Glomerular visceral epithelial cell (primary cell): ENCODE measurements around the gene IRAG1.
"Not testable (repeated sequence)": the region's sequence is repeated elsewhere in the genome, so short reads cannot be mapped to it uniquely, and the experiment has no call there.

Experiments
- DNase-seq: peaks from one replicate; pipeline ENCODE4 v3.0.0-alpha.2; 2016; ENCODE audit errors: extremely low spot score

IRAG1 gene

GRCh38 chr11:10701982-10702381 lies 8.4 kb upstream of the IRAG1 start:
- DNase-seq = no peak

DNA sequence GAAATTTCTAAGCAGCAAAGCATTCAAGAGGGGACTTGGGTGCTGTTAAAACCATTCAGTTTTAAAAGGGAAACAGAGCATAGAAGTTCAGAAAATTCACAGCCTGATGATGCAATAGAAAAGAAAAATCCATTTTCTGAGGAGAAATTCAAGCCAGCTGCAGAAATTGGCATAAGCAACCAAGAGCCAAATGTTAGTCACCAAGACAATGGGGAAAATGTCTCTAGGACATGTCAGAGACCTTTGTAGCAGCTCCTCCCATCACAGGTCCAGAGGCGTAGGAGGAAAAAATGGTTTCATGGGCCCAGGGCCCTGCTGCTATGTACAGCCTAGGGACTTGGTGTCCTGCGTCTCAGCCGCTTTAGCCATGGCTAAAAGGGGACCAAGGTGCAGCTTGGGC lies 5.5 kb upstream of the IRAG1 start:
- no peak for DNase-seq

- DNase-seq = no peak
Measured at GRCh38 chr11:10697323-10697620, 3.7 kb upstream of the IRAG1 start.

- DNase-seq = no peak
Measured at GRCh38 chr11:10696468-10697322, 3.1 kb upstream of the IRAG1 start.

DNA sequence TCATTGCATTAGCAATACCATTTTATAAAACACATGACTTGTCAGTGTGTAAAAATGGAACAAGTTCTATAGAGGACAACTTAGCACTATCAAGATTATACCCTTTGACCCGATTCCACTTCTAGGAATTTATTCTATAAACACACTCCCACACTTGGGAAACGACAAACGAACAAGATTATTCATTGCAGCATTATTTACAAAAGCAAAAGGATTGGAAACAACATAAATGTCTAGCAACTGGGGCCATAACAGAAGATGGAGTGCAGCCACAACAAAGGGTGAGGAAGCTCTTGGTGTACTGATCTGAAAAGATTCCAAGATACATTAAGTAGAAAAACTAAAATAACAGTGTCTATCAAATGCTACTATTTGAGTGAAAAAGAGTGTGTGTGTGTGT lies 2.3 kb upstream of the IRAG1 start:
- no peak for DNase-seq

GRCh38 chr11:10694486-10695239 lies 1.1 kb upstream of the IRAG1 start:
- DNase-seq = no peak

DNA sequence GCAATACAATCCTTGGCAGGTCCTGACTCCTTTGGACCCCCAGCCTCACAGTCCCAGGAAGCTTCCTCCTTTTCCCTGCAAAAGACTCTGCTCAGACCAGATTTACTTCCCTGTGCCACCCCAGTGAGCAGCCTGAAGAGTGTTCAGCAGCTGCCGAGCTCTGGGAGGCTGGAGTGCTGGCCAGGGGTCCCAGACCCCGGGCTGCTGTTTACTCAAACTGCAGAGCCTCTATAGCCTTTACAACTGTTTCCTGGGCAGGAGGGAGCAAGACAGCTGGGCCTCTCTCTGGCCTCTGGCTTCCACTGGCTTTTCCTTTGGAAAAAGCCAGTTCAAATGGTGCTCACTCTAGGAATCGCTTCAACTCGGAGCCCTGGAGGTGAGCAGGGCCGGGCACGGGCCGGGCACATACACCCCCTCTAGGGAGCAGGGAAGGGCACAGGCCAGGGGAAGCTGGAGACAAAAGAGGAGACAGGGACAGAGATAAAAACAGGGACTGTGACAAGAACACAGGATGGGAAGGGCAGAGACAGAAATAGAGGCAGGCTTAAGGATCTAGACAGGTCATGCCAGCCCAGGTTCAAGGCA lies 932 bp downstream of the IRAG1 start:
- DNase-seq = no peak

DNA sequence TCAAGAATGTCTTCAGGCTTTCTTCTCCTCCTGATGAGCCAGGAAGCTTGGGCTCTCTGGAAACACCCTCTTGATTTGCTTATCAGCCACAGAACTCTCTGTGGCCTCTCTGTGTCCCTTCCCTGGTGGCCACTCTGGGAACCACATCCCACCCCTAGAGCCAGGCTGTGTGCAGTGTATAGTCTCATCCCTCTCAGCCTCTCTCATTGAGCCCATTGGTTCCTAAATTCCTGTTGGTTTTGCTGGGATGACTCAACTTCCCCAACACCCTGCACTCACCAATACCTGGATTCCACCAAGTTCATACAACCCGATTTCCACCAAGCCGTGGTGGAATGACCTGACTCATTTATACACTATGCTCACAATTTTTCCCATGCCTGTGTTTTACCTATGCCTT lies 5.2 kb downstream of the IRAG1 start:
- peak; percentile 17 for DNase-seq

DNA sequence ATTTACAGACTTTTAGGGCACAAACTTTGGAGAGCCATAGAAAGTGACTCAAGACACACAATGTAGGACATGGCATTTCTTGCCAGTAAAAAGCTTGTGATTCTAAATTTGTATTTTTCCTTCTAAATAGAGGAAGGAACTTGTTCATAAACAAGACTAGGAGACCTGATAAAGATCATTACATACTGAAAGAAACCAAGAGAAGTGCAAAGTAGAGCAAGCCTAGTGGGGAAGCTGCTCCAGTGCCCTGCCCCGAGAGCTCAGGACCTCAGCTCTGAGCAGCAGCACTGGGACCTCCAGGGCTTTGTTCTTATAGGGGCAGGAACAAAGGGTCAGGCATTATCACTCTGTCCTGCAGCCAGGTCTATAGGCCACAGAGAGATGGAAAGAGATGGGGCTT lies 7.2 kb downstream of the IRAG1 start:
- no peak for DNase-seq

- DNase-seq = no peak
Measured at GRCh38 chr11:10683429-10683828, 10.1 kb downstream of the IRAG1 start.

DNA sequence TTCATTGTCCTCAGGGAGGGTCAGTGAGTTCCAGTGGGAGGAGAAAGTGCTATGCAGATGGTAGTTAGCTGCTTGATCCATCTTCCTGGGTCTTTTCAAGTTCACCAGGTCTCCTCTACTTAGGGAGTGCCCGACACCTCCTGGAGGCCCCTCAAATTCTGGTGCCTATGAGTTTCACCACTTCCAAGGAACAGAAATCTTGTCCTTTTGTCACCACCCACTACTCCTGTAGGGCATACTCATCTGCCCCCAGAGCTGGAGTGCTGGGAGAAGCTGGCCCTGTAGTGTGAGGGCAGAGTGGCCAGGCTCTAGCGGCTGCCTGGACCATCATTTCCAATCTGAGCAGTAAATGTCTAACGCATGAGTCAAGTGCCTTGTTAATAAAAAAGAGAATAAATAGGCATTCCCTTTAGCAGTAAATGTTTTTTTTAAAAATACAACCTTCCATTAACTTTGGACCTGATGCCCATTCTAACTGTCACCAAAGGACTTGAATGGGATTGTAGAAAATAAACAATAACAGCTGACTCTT lies 12.5 kb downstream of the IRAG1 start:
- no peak for DNase-seq

- not testable (repeated sequence) for DNase-seq
Measured at GRCh38 chr11:10680279-10680678, 13.3 kb downstream of the IRAG1 start.

- DNase-seq = no peak
Measured at GRCh38 chr11:10679644-10680043, 13.9 kb downstream of the IRAG1 start.

- DNase-seq = no peak
Measured at GRCh38 chr11:10678101-10678500, 15.5 kb downstream of the IRAG1 start.

DNA sequence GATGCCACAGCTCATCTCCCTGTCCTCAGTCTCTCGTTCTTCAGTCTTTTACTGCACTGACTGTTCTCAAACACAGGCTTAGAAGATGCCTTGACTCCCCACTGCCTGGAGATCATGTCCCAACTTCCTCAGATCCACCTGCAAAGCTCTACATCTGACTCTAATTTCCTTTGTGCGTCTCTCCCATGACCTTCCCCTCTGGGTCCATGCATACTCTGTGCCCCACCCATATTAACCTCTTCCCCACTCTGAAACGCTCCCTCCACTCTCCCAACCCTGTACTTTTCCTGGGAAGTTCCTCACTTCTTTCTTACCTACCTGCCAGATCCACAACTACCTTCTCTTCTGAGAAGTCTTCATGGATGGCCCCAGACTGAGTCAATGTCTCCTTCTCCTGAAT lies 16.6 kb downstream of the IRAG1 start:
- no peak for DNase-seq

- no peak for DNase-seq
Measured at GRCh38 chr11:10674911-10675440, 18.6 kb downstream of the IRAG1 start.

DNA sequence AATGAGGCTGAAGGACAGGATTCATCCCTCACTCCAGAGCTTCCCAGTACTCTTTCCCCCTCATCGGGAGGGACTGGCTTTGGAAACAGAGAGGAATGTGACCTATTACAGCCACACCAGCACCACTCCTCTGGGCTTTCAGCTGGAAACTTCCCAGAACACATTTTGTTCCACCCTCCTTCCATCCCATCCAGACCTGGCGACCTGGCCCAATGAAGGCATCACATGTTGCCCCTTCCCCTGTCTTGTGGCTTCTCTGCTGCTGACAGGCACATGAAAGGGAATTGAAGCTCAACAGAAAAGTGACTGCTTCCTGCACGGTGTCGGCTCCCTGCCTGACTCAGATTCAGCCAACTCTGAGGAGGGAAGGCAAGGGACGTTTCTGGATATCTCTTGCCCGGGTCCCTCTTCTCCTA lies 19.1 kb downstream of the IRAG1 start:
- DNase-seq = no peak

- DNase-seq = no peak
Measured at GRCh38 chr11:10673501-10674062, 20.0 kb downstream of the IRAG1 start.

- no peak for DNase-seq
Measured at GRCh38 chr11:10670099-10670498, 23.5 kb downstream of the IRAG1 start.

GRCh38 chr11:10669258-10670033 lies 24.1 kb downstream of the IRAG1 start:
- no peak for DNase-seq

GRCh38 chr11:10667521-10667885 lies 26.1 kb downstream of the IRAG1 start:
- DNase-seq = peak; percentile 37
